MM.1S (cell line): Measurements from ENCODE around the gene MAP4.

Experiments
- CTCF ChIP-seq: fragments of 300-600 bp; sonication (generic); IDR thresholded peaks from 2 replicates; pipeline ENCODE4 v1.5.1; 2016; ENCODE audit warnings: antibody characterized with exemption, low read length, mixed read lengths
- EZH2 ChIP-seq: fragments of 300-600 bp; sonication (generic); optimal IDR thresholded peaks from 2 replicates; pipeline ENCODE3; 2017; ENCODE audit warnings: low read depth, mild to moderate bottlenecking, antibody characterized with exemption, low read length, mixed read lengths
- EZH2phosphoT487 ChIP-seq: fragments of 300-600 bp; sonication (generic); IDR thresholded peaks from 2 replicates; pipeline ENCODE4 v1.6.1; 2018; ENCODE audit warnings: antibody characterized with exemption, low read length

- TF ChIP-seq CTCF (no peak), EZH2phosphoT487 (no peak), EZH2 (no peak)
Measured at GRCh38 chr3:47985381-47985780, 30.8 kb downstream of the MAP4 start.
